CD4-positive, alpha-beta T cell treated with Interleukin-6 for 4 hours (primary cell): ENCODE measurements around the gene FABP3.
A peak's percentile ranks its signal among the peaks of the same experiment; 100 is the strongest.

ENCODE experiments used
- DNase-seq: peaks from one replicate; pipeline ENCODE4 v3.0.0-alpha.2; 2020; ENCODE audit warnings: mixed read lengths

FABP3 gene

GRCh38 chr1:31373056-31373896 lies at the start of gene FABP3:
TSS of gene FABP3 (minus strand) at chr1:31373076. CDS start at chr1:31373014, 62 bp downstream.
- peak; percentile 14 for DNase-seq

GRCh38 chr1:31421371-31422040 lies 48.6 kb upstream of the FABP3 start:
- DNase-seq: no peak

DNA sequence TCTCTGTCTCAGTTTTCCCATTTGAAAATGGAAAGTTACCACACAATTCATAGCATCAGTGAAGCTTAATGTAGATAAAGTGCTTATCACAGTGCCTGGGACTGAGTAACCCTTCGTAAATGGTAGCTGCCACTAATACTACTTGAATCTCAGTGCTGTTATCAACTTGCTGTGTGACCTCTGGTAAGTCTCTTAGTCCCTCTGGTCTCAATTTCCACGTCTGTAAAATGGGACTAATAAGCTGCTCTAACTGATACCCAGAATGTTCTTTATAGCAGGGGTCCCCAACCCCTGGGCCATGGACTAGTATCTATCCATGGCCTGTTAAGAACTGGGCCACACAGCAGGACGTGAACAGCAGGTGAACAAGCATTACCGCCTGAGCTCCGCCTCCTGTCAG lies 47.8 kb upstream of the FABP3 start:
- no peak for DNase-seq

DNA sequence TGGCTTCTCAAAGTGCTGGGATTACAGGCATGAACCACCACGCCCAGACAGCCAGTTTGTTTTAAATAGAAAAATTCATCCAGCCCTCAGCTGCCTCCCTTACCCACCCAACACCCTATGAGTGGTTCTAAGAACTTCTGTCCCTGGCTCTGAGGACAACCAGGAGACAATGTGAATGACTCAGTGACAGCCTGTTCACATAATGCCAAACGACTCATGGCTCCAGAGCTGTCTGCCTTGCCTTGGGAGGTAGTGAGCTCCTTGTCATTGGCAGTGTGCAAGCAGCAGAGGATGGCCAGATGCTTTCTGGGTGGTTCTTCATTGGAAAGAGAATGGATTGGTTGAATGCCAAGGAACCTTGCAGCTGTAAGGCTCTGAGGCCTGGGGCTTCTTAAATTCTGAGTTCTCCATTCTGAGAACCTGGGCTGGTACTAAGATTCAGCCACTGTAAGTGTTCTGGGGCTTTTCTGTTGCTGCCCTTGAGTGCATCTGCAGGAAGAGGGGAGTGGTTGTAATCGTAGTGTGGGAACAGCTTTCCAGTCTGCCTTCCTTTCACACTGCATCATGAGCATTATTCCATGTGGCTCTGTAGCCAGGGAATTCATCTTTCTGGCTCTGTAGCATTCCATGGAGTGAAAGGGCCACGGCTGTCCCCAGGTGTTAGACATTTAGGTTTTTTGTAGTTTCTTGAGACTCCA lies 45.9 kb upstream of the FABP3 start:
- no peak for DNase-seq

DNA sequence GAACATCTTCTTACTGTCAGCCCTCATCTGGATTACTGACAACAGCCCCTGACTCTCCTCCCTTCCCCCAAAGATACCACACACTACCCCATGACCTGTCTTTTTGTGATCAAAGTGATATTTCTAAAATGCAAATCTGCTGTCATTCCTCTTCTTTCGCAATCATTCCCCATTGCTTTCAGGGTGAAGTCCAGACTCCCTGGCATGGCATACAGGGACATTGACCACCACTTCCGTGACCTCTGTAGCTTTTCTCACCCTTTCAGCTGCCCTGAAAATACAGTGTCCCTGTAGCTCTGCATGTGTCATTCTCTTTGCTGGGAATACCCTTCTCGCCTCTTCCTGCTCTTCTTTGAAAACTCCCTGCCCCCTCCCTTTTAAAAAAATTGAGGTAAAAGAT lies 44.3 kb upstream of the FABP3 start:
- no peak for DNase-seq

DNA sequence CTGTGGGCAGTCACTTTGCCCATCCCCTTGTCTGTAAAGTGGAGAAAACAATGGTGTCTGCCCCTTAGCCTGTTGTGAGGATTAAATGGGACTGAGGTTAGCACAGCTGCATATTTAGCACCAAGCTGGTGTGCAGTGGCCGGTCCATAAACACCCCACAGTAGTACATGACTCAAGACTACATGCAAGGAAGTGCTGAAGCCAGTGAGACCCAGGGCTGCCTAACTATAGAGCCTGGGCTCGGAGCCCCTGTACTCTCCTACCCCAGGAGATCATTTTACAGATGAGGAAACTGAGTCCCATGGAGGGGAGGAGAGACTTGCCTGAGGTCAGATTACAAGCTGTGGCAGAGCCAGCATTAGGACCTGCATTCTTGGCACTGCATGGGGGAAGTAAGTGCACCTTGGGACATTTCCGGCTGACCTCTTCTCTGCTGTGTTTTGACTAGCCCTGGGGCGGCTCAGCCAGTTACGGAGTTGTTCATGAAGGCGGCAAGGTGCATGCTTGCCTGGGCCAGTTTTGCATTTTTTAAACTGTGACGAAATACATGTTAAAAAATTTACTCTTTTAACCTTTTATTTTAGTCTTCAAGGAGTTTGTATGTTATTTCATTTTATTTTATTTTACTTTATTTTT lies 43.3 kb upstream of the FABP3 start:
- DNase-seq: no peak

- no peak for DNase-seq
Measured at GRCh38 chr1:31415658-31416057, 42.8 kb upstream of the FABP3 start.

- DNase-seq: no peak
Measured at GRCh38 chr1:31414980-31415370, 42.1 kb upstream of the FABP3 start.

DNA sequence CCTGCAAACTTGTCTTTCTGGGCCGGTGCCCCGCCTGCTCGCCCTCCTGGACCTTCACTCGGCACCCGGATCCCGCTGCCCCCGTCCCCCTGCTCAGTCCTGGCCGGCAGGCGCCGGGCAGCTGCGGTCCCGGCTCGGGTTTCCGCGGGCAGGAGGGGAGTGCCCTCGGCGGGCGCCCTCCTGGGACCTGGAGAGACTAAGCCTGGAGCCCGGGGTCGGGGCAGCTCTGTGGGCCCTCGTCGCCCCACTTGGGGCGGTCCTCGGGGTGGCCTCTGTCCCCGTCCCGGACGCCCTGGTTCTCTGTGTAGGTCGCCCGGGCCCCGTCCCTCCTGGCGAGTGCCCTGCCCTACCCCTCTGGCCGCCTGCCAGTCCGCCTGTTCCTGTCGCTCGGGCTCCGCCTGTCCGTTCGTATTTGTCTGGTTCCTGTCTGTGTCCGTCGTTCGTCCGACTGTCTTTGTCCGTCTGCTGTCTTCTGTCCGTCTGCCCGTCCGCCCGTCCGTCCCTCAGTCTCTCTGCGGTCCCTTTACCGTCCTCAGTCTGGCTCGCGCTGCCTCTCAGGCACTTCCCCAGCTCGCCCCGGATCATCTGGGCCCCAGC lies 40.6 kb upstream of the FABP3 start:
- DNase-seq: peak; percentile 40

DNA sequence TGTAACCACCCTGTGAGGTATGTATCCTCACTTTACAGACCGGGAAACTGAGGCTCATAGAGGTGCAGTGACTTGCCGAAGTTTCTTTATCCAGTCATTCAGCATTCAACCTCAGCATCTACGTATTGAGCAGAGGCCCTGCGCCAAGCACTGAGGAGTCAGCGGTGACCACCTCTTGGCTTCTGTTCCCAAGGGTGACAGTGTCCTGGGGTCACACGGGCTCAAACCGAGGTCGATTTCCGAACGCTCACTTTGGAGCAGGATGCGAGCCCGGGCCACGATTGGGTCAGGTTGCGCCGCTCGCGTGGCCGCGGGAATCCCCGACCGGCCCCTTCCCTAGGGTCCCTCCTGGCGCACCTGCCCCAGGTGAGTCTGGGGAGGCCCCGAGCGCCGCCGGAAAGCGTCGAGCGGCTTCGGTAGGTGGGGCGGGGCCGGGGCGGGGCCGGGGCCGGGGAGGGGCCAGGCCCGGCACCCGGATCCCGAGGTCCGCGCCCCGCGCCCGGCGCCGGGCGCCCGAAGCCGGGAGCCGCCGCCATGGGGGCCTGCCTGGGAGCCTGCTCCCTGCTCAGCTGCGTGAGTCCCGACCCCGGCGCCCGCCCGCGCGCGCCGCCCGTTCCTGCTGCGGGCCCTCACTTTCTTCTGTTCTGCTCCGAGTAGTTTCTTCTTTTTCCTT lies 40.0 kb upstream of the FABP3 start, which contains the start of gene SERINC2:
TSS of gene SERINC2 (plus strand) at position 482 of the 673 bp plus-strand sequence. CDS start at position 535, 53 bp downstream.
- DNase-seq: peak; percentile 55

DNA sequence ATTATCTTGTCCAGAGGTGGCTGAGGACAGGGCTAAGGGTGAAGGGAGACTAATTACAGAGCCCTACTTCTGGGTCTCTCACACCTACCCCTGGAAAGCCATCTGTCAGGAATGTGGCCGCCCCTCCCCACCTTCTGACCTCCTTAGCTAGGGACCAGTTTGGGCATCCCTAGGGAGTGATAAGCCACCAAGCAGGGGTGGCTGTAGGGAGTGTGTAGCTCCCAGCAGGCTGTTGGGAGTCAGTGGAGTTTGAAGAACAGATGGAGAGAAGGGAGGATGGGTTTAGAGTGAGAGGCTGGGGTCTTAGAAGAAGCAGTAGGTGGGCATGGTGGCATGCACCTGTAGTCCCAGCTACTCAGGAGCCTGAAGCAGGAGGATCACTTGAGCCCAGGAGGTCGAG lies 39.3 kb upstream of the FABP3 start:
- no peak for DNase-seq

GRCh38 chr1:31410871-31411270 lies 38.0 kb upstream of the FABP3 start:
- DNase-seq: no peak

- no peak for DNase-seq
Measured at GRCh38 chr1:31409946-31410858, 37.3 kb upstream of the FABP3 start.

DNA sequence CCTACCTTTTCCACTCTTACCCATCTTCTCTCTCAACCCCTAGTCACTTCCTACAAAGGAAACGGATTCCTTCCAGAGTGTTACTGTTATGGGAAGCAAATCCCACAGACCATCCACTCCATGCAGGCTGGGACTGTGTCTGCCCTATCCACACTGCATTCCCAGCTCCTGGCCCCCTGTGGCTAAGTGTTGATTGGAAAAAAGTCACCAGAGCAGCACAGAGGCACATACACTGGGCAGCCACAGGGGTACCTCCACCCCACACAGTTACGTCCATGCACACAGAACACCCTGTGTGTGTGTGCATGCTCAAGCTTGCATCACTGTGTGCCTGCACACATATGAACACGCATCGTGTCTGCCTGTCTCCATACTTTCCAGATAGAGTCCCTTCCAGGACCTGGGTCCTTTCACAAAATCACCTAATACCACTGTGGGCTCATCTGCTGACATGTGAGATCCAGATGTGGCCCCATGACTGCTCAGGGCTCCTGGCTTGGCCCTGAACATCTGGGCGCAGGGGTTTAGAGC lies 36.0 kb upstream of the FABP3 start:
- no peak for DNase-seq

- no peak for DNase-seq
Measured at GRCh38 chr1:31407029-31407626, 34.3 kb upstream of the FABP3 start.

DNA sequence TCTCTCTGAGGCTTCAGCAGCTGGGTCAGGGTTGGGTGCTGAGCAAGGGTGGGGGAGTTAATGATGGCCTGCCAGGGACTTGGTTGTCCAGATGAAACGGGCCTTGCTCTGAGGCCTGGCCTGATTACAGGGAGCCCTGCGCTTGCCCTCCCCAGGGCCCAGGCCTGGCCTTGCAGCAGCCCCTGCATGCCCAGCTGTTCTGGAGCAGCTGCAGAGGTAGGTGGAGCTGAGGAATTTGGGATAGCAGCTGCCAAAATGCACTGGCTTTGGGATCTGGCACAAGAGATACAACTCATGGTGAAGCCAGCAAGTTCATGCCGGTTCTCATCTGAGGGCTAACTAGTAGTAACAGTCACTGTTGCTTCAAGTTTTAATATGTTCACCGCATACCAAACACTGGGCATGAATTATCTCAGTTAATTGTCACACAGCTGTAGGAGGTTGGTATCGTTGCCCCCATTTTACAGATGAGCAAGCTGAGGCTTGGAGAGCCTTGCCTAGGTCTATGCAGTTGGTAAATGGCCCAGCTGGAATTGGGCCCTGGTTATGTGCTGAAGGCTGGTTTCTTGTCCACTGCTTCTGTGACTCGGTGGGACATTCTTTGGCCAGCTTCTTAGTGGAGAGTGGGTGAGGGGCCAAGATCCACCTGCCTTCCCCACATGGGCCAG lies 32.8 kb upstream of the FABP3 start:
- DNase-seq: no peak

DNA sequence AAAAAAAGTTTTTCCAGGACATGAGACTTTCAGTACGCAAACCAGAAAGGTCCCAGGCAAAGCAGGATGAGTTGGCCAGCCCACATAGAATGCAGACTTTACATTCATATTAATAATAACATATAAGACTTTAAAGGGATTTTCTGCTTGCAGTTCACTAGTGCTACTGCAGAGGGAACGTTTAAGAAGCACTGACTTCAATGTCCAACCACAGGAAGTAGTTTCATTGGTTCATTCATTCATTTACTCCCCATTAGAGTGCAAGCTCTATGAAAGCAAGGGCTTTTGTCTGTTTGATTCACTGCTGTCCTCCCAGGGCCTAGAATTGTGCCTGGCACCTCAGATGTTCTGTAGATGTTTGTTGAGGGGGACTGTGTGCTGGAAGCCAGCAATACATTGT lies 28.4 kb upstream of the FABP3 start:
- DNase-seq: no peak

DNA sequence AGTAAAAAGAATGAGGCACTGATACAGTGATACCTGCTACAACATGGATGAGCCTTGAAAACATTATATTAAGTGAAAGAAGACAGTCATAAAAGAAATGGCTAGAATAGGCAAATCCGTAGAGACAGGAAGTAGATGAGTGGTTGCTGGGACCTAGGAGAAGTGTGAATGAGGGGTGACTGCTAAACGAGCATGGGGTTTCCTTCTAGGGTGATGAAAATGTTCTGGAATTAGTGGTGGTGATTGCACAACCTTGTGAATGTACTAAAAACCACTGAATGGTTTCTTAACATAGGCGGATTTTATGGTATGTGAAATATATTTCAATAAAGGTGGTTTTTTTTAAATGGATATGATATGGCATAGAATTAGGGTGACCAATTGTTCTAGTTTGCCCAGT lies 27.5 kb upstream of the FABP3 start:
- no peak for DNase-seq

DNA sequence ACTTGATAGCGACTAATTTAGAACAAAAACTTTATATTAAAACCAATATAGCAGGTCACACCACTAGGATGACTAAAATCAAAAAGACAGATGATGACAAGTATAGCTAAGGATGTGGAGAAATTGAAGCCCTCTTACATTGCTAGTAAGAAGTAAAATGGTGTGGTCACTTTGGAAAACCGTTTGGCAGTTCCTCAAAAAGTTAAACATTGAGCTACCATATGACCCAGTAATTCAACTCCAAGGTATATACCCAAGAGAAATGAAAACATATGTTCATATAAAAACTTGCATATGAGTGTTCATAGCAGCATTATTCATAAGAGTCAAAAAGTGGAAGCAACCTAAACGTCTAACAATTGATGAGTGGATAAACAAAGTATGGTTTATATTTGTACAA lies 27.1 kb upstream of the FABP3 start:
- no peak for DNase-seq

GRCh38 chr1:31398246-31398645 lies 25.4 kb upstream of the FABP3 start:
- no peak for DNase-seq
